Activated CD4-positive, alpha-beta T cell treated with anti-CD3 and anti-CD28 coated beads, Interleukin-2, amount 50 U/mL, for 1 hour (primary cell): ENCODE measurements around the gene IL22RA2.

Experiments used
- DNase-seq: peaks from one replicate; pipeline ENCODE4 v3.0.0-alpha.2; 2020

IL22RA2 gene

DNA sequence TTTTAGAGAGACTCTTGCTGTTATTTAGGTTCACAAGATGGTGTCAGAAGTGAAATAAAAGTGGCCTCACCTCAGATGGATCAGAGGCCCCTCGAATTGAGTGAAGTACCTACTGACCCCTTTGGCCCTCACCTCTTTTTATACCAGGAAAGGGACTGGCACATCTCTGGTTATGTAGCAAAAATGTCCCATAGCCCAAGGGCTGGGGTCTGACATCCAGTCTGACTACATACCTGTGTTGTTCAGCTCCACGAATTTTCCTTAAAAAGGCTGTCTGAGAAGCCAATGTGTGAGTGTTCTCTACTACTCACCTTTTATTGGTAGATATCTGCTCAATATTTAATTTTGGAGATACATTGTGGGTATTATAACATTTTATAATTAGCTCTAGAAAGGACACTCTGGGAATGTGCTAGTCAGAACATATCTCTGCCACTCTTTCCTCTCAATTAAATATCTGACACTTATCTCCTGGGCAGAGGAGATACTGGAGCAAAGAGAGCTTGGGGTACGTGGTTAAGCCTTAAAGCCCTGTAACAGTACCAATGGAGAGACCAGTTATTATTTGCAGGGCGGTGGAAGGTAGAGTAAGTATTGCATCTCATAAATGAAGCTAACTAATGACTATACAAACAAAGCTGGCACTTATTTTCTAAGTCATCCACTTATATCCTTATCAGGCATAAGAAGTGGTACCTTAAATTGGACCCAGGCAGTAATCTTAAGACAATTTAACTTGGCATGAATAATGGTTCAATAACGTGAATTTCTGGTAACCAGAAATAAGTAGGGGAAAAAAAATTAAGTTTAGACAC lies 20.0 kb upstream of the IL22RA2 start:
- DNase-seq: no peak

DNA sequence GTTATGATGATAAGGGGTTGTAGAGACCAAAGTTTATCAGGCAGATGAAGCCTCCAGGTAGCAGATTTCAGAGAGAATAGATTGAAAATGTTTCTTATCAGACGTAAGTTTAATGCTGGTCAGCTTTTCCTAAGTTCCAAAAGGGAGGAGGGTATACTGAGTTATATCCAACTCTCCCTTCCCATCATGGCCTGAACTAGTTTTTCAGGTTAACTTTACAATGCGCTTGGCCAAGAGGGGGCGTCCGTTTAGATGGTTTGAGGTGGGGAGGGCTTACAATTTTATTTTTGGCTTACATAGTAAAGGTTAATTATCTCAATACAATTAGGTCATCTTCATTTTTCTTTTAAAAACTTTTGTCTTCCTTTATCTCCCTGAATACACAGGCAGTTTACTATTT lies 19.4 kb upstream of the IL22RA2 start:
- no peak for DNase-seq

DNA sequence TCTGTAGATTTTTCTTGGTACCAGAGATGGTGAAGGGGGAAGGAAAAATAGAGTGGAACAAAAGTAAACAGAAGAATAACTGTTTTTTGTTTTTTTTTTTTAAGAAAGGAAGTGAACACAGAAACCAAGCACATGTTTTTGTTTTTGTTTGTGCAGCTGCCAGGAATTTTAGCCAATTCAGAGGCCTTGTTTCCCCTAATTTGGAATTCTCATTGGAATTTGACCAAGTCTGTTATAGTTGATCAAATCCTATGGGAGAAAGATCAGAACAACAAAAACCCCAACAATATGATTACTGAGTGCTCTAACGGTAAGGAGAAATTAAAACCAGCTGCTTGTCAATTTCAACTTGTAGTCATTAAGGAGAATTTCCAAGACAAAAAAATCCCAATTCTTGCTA lies 18.2 kb upstream of the IL22RA2 start:
- no peak for DNase-seq

DNA sequence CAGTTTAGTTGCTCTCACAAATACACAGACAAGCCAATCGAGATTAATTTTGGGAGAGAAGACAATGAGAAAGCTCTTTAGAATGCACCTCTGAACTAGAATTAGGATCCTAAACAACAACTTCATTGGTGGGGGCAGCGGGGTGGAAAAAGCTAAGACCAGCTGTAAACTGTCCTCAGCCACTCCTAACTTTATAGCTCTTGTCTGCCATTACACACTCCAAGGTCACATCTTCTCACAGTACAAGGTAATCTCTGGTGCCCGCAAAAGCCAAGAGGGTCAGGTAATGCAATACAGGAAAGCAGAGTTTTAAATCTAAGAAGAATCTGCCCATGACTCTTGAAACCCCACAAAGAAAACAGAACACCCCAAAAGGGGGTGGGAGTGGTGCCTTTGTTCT lies 17.8 kb upstream of the IL22RA2 start:
- DNase-seq: no peak

DNA sequence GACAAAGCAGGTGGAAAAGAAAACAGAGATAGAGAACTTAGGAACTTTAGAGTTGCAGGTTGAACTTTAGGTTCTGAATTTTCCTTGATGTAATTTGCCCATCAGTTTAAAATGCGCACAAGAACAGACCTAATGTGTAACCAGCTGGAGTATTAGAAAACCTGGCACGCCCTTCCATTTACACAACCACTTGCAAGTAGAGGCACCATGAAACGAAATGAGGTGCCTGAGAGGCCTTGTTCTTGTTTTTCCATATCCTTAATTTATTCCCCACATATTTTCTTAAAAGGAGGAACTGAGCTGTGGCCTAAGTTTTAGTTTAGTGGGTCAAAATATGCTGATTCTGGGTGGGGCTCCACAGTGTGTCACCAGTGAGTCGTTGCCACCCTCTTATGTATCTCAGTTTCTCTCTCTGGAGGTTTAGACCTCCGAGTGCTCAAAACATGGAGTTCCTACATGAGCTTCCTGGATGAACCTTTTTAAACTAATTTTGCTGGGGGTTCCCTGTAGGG lies 17.2 kb upstream of the IL22RA2 start:
- DNase-seq: no peak

DNA sequence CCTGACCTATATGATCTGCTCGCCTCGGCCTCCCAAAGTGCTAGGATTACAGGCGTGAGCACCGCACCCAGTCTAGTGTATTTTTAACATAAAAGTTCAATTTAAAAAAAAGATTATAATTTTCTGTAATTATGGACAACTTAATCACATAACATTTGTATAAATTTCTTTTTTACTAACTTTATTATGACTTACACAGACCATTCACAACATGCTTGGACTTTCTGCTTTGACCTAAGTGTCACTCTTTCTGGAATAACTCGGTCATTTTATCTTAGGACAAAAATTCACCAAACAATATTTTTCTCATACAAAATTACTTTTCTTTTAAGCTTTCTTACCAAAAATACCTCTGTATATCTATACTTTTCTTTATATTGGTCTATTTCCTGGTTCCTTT lies 15.4 kb upstream of the IL22RA2 start:
- DNase-seq: no peak

DNA sequence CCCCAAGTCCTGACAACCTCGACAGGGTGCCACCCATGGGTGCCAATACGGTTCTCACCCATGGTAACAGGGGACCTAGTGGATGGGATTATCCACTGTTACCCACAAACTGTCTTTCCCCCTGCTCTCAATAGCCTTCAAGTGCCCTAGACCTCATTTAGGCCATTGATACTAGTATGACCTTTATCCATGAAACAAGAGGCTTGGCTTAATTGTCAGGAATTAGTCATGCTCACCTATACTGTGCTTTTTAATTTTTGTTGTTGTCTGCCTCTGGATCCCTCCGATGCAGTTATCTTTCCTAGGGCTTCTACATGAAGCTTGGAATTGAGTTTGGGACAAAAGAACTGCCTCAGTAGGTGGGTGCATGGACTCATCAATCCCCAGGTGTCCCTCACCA lies 11.8 kb upstream of the IL22RA2 start:
- no peak for DNase-seq

DNA sequence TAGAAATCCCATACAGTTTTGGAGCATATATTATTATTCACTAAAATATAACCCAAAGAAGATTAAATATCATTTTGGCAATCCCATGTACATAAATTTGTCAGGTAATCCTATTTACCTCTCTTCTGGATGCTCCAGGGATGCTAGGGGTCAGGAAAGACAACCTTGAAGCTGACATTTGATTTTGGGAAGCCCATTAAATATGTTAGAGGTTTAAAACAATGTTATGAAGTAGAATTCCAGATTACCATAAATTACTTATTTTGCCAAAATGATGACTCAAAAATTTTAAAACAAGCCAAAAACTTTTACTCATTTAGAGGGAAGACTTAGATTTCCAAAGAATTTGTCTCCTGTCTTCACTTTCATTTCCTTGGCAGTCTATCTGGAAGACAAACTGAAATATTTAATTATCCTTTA lies 9.2 kb upstream of the IL22RA2 start:
- no peak for DNase-seq

DNA sequence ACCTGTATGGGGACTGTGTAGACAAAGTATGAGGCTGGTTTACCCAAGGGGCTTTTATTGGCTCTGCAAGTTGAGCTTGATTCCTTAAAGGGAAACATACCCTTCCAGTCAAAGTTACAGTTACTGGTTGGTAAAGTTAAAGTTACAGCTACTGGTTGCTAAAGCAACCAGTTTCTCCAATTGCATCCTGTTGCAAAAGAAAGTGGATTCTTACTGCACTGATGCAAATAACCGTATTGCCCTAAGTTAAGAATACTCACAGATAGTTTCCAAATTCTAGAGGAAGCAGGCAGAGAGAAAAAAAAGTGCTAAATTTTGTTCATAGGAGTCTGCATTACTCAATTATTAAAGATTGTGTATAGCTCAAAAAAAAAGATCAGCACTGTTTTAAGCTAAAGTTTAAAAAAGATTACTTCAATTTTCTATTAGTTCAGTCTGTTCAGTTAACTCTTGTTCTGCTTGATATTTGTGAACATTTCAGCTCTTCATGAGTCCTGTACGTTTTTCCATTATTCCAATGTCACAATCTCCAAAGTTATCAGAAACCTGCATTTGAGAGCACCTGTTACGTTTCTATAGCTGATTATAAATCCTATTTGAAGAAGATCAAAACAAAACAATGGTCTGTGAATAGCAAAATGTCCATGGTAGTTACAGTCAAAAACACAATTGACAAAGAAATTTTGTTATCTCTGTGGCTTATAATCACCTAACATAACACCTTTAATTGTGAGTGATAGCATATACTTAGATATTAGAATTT lies 8.6 kb upstream of the IL22RA2 start:
- no peak for DNase-seq

DNA sequence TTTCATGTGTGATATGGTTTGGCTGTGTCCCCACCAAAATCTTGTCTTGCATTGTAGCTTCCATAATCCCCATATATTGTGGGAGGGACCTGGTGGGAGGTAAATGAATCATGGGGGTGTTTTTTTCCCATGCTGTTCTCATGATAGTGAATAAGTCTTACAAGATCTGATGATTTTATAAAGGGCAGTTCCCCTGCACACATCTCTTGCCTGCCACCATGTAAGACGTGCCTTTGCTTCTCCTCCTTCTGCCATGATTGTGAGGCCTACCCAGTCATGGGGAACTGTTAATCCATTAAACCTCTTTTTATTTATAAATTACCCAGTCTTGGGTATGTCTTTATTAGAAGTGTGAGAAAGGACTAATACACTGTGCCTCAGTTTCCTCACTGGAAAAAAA lies 4.2 kb upstream of the IL22RA2 start:
- no peak for DNase-seq

DNA sequence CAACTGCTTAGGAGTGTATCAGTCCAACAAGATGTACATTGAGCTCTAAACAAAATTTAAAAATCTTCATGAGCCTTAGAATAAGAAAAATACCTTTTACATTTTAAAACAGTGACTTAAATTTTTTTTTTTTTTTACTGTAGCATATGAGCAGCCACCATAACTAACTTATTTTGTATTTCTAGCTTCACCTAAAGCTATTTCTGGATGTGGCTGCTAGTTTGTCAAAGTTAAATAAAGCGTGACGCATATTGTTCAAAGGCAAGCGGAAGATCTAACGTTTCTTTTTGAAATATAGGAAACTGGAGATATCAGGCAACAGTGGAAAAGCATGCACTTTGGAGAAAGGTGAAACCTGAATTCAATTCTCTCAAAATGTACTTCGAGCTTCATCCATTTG lies 3.3 kb upstream of the IL22RA2 start:
- no peak for DNase-seq

DNA sequence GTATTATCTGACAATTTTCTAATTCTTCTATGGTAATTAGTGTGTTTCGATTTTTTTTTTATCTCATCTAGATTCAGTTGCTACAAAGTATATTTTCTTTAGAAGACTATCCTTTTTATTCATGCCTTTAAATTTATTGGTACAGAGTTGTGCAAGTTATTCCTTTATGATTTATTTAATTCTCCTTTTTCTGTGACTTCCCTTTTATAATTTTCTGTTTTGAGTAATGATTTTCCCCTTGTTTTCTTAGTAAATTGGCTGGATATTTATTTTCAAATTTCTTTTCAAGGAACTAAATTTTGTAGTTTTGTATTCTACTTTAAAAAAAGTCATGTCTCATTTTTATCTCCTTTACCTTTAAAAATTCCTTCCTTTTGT lies 2.4 kb upstream of the IL22RA2 start:
- DNase-seq: no peak

DNA sequence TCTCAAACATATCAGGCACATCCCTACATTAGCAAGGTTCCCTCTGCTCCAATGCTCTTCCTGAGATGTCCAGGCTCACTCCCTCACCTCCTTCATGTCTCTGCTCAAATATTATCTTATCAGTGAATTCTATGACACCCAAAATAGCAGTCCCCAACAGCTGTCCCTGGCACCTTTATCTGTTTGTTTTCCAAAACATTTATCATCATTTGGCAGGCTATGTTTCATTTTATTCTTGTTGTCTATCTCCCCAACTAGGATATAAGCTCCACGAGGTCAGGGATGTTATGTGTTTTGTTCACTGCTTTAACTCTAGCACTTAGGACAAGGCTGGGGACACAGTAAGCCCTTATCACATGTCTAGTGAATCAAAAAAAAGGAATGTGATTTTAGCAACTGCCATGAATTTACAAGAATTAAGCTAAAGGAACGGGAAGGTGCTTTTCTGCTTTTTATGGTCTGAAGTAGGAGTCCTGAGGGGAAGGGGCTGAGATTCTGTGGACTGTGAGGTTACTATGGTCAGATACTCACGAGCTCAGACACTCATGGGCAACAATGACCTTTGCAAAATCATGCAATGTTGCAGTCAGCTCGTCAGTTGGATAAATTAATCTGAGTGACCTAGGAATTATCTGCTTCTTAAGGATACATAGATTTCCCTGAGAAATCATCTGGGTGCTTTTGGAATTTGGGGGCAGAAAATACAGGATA lies 1.9 kb upstream of the IL22RA2 start:
- no peak for DNase-seq

DNA sequence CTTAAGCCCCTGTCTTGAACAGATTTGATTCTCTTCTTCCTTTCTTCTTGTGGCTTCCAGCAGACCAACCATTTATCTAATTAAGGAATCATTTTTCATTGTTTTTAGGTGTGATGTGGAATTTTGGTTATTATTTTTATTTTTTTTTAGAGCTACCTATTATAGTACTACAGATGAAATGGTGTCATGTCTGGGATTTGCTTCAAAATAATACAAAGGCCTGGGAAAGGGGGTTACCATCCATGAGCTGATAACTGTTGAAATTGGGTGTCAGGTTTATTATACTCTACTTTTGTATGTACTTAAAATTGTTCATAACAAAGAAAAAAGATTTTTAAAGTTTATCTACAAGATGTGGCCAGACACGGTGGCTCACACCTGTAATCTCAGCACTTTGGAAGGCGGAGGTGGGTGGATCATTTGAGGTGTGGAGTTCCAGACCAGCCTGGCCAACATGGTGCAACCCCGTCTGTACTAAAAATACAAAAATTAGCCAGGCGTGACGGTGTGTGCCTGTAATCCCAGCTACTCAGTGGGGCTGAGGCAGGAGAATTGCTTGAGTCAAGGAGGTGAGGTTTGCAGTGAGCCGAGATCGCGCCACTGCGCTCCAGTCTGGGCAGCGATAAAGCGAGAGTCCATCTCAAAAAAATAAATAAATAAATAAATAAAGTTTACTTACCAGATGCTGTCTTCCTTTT lies 561 bp downstream of the IL22RA2 start:
- no peak for DNase-seq

DNA sequence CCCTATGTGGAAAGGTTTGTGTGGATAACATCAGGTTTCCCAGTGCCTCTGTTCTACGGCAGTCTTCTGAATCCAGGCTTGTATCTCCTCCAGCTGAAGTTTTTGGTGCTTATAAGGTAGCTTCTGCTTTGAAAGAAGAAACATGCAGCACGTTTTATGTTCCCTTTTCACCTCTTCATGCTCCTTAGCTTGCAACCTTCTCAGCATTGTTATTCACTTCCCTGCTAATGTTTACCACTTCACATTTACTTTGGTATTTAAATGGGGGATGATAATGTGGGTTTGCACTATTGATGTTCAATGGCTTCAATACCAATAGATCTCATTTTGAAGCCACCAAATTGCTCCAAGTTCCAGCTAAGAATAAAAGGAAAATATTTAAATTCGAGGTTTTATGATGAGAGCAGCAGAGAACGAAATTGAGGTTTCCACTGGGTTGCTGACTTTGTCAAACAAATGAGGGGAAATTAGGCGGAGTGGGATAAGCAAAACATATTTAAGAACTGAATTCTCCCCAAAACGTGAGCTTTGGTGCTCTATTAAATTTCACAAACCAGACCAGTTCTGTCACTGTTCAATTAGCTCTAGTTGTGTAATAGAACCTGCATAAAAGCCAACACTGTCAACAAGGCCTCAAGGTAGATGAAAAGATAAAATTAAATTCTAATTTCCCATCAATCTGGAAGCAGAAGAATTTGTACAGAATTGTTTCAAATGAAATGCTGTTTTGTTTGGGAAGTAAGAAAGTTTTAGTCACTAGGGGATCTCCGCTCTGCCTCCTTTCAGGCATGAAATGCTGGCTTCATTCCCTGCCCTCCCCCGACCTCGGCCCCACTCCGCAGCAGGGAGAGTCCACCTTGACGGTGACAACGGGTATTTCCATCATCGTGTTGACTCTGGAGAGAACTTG lies 1.4 kb downstream of the IL22RA2 start:
- no peak for DNase-seq

DNA sequence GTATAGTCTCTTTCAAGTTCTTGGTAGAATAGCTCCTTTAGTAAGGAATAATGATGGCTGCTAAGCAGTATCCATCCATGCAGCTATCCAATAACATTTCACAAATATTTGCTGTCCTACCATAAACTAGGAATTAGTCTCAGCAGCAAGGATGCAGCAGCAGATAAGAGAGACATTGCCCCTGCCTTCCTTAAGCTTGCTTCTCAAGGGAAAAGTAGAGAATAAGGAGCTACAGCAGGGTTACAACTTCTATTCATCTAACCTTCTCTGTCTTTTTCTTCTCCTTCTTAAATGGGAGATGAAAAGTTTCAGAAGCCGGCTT lies 2.4 kb downstream of the IL22RA2 start:
- DNase-seq: no peak

DNA sequence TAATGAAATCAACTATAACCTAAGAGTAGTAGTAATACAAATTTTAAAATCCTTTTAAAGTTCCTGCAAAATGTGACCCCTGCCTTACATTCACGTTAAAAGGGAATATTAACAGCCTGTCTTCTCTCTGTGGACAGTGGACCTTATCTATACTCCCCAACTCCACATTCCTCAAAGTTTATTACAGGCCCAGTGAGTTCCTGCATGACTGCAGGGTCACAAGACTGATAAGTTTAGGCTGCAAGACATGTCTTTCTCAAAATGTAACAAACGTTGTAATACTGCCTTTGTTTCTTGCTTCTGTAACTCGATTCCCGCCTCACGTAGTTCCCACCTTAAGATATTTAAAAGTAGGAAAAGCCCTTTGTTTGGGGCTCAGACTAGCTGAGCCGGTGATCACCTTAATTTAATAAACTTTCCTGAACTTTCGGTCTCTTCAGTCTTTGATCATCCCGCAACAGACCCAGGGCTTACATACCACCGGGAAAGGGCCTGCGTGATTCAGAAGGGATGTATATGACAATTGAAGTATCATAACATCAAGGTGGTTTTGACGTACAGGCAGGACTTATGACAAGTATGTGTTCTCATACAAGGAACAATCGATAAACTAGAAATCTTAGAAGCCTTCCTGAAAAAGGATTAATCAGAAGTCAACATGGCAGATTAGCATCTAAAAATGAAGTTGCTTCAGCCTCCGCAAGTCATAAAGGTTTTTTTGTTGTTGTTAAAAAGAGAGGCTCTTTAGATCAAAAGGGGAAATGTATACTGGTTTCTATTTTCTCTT lies 3.0 kb downstream of the IL22RA2 start:
- no peak for DNase-seq

DNA sequence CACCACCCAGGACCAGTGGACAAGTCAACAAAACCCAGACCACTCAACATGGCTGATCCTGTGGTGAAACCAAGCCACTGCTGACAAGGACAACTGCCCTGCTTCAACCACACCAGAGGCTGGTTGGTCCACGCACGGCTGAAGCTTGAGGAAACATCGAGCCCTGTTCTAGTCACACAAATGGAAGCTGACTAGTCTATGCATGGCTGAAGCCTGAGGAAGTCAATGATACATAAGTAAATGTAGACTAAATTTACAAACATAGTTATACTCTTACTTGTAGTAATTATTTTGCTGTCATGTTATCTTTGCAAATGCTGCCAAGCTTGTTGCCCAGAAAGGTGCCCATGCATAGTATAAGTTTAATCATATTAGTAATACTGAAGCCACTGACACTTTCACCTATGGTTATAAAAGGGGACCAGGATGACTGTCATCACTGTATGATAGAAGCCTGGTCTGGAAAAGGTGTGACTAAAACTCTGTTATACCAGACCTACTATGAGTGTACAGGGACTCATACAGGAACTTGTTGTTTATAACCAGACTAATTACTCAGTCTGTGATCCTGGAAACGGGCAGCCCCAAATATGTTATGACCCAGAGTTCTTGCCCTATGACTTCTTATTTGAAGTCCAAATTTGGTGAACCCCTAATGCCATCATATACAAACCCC lies 5.6 kb downstream of the IL22RA2 start:
- no peak for DNase-seq

DNA sequence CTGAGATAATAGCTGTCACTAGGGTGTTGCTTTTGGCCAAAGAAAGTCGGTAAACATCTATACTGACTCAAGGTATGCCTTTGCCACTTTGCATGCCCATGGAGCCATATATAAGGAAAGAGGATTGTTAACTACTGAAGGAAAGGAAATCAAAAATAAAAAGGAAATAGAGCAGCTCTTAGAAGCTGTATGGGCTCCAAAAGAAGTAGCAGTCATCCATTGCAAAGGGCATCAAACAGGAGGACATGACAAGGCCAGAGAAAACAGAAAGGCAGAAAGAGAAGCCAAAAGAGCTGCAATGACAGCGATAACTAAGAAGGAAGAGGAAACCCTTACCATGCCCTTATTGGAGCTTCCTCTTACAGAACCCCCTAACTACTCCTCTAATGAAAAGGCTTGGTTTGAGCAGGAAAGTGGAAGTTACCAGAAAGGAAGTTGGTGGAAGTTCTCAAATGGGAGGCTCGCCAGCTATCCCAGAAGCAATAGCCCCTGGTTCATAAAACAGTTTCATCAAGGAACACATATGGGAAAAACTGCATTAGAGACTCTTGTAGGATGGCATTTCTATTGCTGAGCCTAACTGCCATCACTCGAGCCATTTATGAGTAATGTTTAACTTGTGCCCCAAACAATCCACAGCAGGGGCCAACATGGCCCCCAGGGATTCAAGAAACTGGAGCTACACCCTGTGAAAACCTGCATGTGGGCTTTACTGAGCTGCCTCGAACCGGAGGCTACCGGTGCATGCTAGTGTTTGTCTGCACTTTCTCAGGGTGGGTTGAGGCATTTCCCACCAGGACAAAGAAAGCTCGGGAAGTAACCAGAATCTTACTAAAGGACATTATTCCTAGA lies 7.0 kb downstream of the IL22RA2 start:
- no peak for DNase-seq
